GM15510 (cell line): ENCODE results near the gene PRMT7.

Experiments used
- POLR2A ChIP-seq: IDR thresholded peaks from 3 replicates; pipeline ENCODE4 v1.6.1; 2011; ENCODE audit warnings: borderline replicate concordance; ENCODE audit not compliant: insufficient read length; ENCODE audit errors: extremely low read depth

The PRMT7 gene

DNA sequence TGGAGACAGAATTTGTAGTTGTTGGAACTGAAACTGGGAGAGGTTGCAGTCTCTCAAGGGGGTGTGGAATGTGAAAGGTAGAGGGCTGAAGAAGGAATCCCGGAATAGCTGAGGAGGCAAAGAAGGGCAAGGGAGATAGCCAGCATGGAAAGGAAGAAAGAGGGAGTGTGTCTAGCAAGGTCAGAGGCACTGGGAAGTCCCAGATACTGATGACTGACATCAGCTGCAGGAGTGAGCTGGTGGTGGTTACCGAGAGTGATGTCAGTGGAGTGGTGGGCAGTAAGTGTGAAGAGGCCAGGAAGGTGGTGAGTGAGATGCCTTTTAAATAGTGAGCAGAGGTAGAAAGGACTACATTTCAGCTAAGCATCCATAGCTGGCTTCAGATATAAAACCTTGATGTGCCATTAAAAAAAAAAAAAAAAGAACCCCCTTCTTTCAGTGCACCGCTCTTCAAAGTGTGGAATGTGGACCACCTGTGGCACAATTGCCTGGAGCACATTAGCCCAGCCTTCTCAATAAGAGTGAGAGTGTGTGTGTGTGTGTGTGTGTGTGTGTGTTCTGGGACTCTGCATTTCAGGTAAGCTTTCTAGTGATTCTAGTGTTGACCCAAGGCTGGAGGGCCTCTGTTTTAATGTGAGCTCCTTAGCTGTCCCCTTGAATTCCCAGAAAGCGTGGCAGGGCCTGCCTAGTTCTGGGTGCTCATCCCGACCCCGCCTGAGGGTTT is 8.5 kb downstream of the PRMT7 start:
- TF ChIP-seq POLR2A: no peak

DNA sequence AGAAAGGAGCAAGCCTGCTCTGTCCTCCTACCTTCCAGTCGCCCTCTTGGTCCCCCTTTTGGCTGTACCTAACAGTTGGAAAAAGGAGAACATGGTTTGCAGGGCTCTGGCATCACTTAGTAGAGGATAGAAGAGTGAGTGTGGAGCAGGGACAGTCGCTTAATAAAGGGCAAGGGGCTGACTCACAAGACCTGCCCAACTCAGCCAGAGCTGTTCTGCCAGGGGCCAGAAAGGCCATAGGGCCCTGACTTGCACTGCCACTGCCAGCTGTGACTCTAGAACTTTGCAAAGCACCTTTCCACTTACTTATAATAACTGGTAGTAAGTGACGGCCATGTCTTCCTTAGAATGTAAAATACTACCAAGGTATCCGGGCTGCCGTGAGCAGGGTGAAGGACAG is 13.5 kb downstream of the PRMT7 start:
- TF ChIP-seq POLR2A: no peak

DNA sequence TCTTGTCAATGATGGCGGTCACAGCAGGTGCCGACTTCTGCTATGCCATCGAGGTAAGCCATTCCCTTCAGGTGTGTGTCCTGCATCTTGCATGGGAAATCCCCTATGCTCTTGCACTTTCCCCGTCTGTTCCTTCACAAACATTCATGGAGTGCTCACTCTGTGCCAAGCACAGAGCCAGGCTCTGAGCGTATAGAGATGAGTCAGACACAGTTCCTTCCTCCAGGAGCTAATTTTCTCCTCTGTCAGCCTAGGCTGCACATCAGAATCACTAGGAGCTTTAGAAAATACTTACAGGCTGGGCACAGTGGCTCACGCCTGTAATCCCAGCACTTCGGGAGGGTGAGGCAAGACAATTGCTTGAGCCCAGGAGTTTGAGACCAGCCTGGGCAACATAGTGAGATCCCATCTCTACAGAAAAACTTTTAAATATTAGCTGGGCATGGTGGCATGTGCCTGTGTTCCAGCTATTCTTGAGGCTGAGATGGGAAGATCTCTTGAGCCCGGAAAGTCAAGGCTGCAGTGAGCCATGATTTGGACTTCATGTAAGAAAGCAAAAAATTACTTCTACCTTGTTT is 14.1 kb downstream of the PRMT7 start:
- TF ChIP-seq POLR2A: no peak

DNA sequence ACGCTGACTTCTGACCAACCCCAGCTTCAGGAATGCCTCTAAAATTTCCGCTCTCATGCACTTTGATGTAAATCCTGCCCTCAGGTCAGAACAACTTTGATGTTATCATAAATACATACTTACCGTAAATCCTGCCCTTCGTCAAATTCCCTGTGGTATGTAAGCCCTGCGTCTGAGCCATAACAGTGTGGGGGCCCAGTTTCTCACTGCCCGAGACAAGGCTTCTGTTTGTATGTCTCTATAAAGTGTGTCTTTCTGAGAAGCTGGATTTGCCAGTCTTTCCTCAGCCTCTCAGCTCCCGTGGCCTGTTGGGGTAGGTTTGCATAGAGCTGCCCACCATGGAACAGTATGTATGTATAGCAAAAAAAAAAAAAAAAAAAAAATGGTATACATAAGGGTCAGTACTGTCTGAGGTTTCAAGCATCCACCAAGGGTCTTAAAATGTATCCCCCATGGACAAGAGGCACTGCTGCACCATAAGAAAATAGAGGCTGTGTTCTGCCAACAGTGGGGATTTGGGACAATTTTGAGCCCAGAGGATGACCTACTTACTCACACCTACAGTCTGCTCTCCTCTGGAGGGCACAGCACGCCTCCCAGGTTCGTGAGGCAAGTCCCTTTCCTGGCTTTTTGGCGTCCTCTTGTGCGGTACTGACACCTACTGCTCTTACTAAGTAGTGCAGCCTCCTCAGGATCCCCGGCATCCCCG is 17.5 kb downstream of the PRMT7 start:
- no peak for TF ChIP-seq POLR2A

DNA sequence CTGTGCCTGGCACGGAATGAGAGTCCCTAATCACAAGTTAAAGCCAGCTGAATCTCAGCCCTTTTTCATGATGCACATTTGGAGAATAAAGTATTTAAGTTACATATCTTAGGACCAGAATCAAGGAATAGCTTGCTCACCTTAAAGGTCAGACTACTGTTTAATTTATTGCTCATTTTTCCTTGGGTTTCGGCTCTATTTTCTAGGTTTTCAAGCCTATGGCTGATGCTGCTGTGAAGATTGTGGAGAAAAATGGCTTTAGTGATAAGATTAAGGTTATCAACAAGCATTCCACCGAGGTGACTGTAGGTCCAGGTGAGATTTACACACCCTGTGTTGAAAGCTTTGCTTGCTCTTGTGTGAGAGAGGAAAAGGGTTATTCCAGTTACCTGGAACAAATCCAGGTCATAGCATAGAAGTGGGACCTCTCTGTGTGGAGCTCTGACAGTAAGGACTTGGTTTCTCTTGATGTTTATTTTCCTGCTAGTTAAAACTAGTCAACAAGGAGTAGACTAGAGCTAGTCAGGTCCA is 18.1 kb downstream of the PRMT7 start:
- TF ChIP-seq POLR2A: no peak

DNA sequence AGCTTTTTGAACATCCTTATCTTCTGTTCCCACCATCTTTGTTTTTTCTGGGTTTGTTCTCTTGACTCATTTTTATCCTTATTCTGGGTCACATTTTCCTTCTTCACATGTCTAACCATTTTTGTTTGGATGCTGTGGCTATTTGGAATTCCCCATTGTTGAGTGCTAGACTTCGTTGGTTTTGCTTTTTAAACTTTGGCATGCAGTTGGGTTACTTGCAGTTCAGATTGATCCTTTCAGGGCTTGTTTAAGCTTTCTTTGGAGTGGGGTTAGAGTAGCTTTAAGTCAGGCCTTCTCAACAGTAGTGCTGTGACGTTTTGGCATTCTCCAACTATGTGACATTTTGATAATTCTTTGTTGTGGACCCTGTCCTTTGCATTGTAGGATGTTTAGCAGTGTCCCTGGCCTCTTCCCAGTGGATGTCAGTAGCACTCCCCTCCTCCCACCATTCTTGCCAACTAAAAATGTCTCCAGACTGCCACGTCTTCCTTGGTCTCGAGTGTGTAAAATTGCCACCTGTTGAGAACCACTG is 21.1 kb downstream of the PRMT7 start:
- TF ChIP-seq POLR2A: no peak

DNA sequence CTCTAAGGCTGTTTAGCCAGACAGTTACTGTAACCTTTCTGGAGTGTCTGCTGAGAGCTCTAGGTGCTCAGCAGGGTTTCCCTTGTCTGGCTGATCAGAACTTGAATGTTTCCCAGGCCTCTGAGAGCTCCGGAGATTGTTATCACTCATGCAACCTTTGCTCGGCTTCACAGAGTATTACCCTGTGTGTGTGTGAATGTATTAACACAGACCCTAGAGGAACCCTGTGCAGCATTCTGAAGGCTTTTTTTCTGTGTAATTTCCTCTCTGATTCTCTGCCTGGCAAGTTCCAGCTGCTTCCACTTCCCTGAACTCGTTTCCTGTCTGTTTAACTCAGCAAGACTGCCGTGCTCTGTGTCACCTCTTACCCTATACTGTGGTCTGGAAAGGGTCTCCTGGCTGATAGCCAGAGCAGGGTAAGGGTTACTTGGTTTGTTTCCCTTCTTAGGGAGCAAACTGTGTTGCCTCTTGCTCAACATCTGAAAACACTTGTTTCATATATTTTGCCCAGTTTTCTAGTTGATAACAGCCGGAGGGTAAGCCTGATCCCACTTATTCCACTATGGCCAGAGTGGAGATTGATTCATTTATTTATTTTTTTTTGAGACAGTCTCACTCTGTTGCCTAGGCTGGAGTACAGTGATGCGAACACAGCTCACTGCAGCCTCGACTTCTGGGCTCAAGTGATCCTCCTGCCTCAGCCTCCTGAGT is 21.7 kb downstream of the PRMT7 start:
- no peak for TF ChIP-seq POLR2A

DNA sequence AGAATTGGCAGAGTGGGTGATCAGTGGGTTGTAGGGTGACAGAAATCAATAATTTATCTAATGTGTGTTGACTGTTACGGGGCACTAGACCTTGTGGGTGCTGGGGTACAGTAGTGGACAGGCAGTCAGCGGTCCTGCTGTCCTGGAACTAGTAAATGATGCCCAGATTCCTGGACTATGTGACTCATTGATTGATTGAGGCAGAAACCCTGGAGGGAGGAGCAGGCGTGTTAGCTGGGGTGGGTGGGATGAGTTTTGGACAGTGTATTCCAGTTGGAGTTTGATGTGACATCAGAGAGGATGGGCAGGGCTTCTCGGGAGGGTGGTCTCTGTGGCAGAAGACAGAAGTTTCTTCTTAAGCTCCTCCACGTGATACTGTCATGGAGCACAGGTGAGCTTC is 24.4 kb downstream of the PRMT7 start:
- TF ChIP-seq POLR2A: no peak

DNA sequence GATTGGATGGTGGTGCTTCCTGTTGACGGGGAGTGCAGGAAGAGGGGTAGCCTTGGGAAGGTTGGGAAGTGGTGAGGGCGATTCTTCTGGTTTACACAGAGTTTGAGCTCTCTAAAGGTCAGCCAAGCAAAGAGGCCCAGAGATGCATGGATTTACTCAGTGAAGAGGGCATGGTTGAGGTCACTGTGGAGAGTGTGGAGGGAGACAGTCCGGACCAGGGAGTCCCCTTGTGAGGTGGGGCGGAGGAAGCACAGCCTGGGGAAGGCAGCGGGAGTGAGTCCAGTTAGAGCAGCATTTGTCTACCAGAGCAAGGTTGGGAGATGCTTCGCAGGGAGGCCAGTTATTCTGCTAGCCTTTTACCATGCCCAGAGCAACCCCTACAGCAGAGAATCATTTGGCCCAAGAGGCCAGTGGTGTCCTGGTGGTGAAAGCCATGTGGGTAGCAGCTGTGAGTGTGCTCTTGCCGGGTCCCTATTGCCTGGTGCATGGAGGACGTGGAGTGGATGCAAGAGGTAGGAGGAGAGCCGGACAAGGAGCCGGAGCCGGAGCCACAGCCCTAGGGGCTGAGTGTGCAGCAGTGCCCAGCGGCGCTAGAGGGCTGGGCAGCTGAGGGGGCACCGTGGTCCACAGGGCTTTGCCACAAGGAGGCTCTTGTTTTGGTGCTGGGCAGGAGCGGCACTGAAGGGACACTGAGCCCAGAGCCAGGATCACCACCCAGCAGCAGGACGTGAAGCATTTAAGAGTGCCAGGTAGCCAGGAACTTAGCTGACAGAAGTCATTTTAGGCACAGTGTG is 27.7 kb downstream of the PRMT7 start:
- TF ChIP-seq POLR2A: no peak

DNA sequence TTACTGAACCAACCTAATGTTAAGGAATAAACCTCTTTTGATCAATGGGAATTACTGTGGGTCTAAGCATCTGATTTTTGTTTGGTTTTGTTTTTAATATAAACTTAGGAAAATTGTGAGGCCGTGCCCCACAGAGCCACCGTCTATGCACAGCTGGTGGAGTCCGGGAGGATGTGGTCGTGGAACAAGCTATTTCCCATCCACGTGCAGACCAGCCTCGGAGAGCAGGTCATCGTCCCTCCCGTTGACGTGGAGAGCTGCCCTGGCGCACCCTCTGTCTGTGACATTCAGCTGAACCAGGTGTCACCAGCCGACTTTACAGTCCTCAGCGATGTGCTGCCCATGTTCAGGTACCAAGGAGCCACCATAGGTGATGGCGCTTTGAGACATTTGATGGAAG is 28.4 kb downstream of the PRMT7 start:
- no peak for TF ChIP-seq POLR2A

DNA sequence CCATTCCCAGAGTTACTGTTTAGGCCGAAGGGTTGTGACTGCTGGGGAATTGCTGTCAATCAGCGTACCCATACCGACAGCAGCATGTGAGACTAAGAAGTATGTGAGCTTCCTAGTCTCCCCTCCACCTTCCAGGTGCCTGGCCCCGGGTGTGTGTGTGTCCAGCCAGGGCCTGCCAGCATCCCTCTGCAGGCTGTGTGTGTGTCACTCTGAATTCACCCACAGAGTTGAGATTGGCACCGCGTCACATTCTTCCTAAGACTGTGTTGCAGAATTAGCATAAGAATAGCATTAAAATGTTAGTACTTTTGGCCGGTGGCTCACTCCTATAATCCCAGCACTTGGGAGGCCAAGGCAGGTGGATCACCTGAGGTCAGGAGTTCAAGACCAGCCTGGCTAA is 31.8 kb downstream of the PRMT7 start:
- no peak for TF ChIP-seq POLR2A

DNA sequence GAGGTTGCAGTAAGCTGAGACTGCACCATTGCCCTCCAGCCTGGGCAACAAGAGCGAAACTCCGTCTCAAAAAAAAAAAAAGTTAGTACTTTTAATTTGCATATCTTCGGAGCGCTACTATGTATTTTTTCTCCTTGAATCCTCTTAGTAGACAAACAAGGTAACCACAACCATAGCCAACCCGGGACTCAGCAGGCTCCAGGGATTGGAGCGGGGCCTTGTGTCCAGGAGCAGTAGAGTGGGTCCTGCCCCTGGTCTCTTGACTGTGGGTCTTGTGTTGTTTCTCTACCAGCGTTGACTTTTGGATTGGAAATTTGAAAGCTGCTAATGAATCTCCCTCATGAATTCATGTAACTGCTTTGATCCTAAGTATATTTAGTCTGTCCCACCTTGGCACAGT is 32.3 kb downstream of the PRMT7 start:
- no peak for TF ChIP-seq POLR2A

DNA sequence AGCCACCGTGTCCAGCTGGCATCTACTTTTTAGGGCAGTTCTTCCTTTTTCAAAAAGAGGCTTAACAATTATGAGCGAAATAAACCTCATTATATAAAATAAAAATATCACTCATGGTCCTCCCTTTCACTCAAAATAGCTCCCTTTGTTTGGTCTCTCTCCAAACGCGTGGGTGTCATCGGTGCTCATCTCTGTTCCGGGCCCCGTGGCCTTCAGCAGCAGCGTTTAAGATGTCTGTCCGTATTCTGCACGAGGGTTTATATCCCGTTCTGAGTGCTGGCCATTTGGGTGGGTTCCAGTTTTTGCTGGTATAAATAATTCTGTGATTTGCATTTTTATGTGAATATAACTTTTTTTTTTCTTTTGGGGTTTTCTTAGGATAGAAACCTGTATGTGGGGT is 33.4 kb downstream of the PRMT7 start:
- TF ChIP-seq POLR2A: no peak

DNA sequence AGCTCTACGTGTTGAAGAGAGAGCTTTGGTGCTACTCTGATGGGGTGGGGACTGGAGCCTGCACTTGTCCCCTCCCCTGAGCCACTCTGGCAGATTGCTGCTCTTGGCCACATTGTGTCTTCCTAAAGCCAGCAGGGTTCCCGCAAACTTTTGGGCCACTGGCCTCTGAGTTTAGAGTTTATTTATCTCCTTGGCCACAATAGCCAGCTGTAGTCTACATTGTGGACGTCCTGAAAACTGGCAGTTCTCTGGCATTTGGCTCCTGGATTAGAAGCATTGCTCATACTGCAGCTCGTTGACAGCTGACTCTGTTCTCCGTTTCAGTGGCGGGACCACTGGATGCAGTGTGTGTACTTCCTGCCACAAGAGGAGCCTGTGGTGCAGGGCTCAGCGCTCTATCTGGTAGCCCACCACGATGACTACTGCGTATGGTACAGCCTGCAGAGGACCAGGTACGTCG is 34.6 kb downstream of the PRMT7 start:
- TF ChIP-seq POLR2A: no peak

DNA sequence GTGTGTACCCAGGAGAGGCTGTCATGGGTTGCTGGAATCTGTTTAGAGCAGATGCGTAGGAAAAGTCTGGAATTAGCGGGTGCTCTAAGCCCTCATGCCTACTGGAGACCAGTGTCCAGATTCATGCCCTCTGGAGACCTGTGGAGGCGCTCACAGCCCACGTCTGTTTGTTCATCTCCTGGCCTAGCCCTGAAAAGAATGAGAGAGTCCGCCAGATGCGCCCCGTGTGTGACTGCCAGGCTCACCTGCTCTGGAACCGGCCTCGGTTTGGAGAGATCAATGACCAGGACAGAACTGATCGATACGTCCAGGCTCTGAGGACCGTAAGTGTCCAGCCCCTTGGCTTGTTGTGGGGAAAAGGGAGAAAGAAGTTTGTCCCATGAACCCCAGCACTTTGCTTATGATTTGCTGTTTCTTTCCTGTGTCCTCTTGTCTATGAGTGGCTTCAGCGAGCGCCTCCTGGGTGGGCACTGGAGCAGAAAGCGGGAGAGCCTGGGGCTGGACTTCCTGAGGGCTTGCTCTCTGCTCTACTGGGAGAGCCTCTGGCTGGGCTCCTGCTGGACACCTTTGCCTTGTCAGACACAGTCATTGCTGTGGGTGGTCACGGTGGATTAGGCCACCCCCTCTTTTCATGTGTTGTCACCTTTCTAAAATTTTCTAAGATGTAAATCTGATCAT is 35.3 kb downstream of the PRMT7 start:
- TF ChIP-seq POLR2A: no peak
